Transverse colon (tissue), 4 donors: ENCODE data around the gene LZTFL1. TPM values are rescaled to one million over a fixed set of nuclear protein-coding genes. Genes with fewer than 3 reads are reported as not detected.

Experiments used
- DNase-seq: peaks from one replicate; pipeline ENCODE4 v3.0.0-alpha.2; 2019
- H3K27ac ChIP-seq, 4 donors: fragments of 200-600 bp; sonication (generic); 2 replicates each; pipeline ENCODE4 v1.5.1; 2016 to 2018; ENCODE audit warnings: inconsistent platforms in 4 of 4
- H3K27me3 ChIP-seq: fragments of 200-600 bp; sonication (generic); 2 replicates; pipeline ENCODE4 v1.5.1; 2017; ENCODE audit warnings: inconsistent platforms
- H3K36me3 ChIP-seq, 4 donors: fragments of 200-600 bp; sonication (generic); 2 replicates each; pipeline ENCODE4 v1.5.1; 2017 to 2019; ENCODE audit warnings: inconsistent platforms in 4 of 4
- H3K4me1 ChIP-seq, 4 donors: fragments of 200-600 bp; sonication (generic); 2 replicates each; pipeline ENCODE4 v1.5.1; 2017 to 2020; ENCODE audit warnings: inconsistent platforms in 4 of 4
- H3K4me3 ChIP-seq, 4 donors: fragments of 200-600 bp; sonication (generic); 1 replicate in 1 of 4; 2 replicates in 3 of 4; pipeline versions ENCODE4 v1.5.1 to v1.6.1; 2017 to 2019; ENCODE audit warnings: inconsistent platforms in 4 of 4
- H3K9me3 ChIP-seq, 2 donors: fragments of 200-600 bp; sonication (generic); 2 replicates each; pipeline ENCODE4 v1.5.1; 2017 to 2019; ENCODE audit warnings: inconsistent platforms in 2 of 2
- EP300 ChIP-seq: sonication (generic); formaldehyde crosslinking; IDR thresholded peaks from one replicate; pipeline ENCODE4 v1.6.1; 2017; ENCODE audit warnings: antibody characterized with exemption, low read depth
- POLR2A ChIP-seq: fragments of 450-650 bp; IDR thresholded peaks from one replicate; pipeline ENCODE4 v1.6.1; 2016; ENCODE audit warnings: antibody characterized with exemption, mild to moderate bottlenecking, moderate library complexity
- POLR2AphosphoS5 ChIP-seq, 3 donors: sonication (generic); formaldehyde crosslinking; IDR thresholded peaks; one replicate each; pipeline ENCODE4 v1.6.1; 2016; ENCODE audit warnings: antibody characterized with exemption in 3 of 3
- WGBS, 2 donors: methylation state at CpG; one replicate each; pipeline ENCODE4 v1.1.5; 2018; ENCODE audit warnings: low coverage in 1 of 2; 5-methylcytosine and 5-hydroxymethylcytosine counted together
- in situ Hi-C, 4 donors: fragments of 200-750 bp; cut with MboI; loops; one replicate each; pipeline versions ENCODE4 v1.15.0 to v1.15.1; 2017; ENCODE audit warnings: low sequenced_read_pairs in 3 of 4, low pct_ligation_motif_present in 1 of 4, low pct_unique_long_range_greater_than_20kb in 1 of 4
- intact Hi-C: fragments of 100-400 bp; cut with DNase I; formaldehyde crosslinking; loops from one replicate; pipeline ENCODE4 v1.15.1; 2023; ENCODE audit warnings: low total_unique reads
- total RNA-seq, 4 donors: library from RNA; depleted of rRNA; stranded (reverse); fragments of >200 nt; gene quantifications; one replicate each; pipeline ENCODE4 v1.1.0, GENCODE V29; 2016
- TF ChIP-seq, protein P1 (sequence below), 5 experiments: fragments of 200-600 bp in 3 of 5; fragments of 450-650 bp in 2 of 5; sonication (generic) in 3 of 5; IDR thresholded peaks; 1 replicate in 2 of 5; 2 replicates in 3 of 5; pipeline ENCODE4 v1.5.1; 2016 to 2017; ENCODE audit warnings: antibody characterized with exemption in 5 of 5, inconsistent platforms in 3 of 5, mild to moderate bottlenecking in 2 of 5, moderate library complexity in 1 of 5

The LZTFL1 gene
- total RNA-seq, 4 donors from 2014 or later: 3.7 to 10.3 (median 7.8) TPM

DNA sequence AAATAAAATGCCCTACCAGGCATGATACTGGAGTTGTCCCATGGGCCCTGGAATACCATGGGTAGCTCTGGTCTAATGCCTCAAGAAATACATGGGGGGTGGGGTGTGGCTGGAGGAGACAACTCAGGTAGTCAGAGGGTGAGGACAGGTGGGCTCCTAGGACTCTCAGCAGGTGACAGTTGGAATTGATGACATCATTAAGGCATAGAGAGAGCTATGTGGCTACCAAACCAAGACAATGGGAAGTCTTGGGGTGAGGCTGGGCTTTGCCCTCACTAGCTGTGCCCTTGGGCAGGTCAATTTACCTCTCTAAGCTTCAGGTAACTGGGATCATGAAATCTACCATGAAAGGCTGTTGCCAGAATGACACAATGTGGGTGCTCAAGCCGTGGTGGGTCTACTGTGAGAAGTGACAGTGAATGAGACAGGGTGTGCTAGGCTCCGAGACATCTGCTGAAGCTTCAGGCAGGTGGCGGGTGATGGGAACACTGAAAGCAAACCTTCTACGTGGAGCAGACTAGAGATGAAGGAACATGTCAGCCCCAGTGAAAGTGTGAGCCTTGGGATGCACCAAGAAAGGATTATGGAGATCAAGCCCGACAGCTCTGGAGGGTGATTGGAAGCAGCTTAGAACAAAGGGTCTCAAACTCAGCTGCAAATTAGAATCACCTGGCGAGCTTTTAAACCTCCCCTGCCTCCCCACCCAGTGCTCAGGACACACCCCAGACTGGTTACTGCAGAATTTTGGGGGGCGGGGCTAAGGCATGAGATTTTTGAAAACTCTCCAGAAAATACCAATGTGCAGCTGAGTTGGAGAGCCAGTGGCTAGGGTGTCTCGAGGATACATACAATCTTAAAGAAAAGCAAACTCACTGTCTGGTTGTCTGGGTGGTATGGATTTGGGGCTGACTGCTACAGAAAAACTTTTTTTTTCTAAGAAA, 67.1 kb downstream of the LZTFL1 start:
- DNase-seq: no peak
- 80 to 100% methylated on average over 1 to 8 of the region's 8 CpGs for WGBS, 2 donors
- H3K4me3 ChIP-seq: no peak overlapping the region
- H3K36me3 ChIP-seq: no peaks in the 10 kb centered on the region
- peak overlapping the region in 1 of 4 donors; percentile 62 for H3K27ac ChIP-seq
- peaks cover 5 to 34% (median 10%) of the 10 kb centered on the region in 4 donors for H3K4me1 ChIP-seq
- intact Hi-C loops: no loop called here
- in situ Hi-C loops: loop anchor here in 3 of 4 donors (25.0 kb wide), 2 partner anchors 312 to 662 kb away; no protein-coding TSS in a partner anchor
- no peak for TF ChIP-seq POLR2A
- TF ChIP-seq, protein P1, sequence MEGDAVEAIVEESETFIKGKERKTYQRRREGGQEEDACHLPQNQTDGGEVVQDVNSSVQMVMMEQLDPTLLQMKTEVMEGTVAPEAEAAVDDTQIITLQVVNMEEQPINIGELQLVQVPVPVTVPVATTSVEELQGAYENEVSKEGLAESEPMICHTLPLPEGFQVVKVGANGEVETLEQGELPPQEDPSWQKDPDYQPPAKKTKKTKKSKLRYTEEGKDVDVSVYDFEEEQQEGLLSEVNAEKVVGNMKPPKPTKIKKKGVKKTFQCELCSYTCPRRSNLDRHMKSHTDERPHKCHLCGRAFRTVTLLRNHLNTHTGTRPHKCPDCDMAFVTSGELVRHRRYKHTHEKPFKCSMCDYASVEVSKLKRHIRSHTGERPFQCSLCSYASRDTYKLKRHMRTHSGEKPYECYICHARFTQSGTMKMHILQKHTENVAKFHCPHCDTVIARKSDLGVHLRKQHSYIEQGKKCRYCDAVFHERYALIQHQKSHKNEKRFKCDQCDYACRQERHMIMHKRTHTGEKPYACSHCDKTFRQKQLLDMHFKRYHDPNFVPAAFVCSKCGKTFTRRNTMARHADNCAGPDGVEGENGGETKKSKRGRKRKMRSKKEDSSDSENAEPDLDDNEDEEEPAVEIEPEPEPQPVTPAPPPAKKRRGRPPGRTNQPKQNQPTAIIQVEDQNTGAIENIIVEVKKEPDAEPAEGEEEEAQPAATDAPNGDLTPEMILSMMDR (IDR thresholded peaks at IDR 0.05): no peak
- no peak for TF ChIP-seq EP300
- no peak for TF ChIP-seq POLR2AphosphoS5 (IDR thresholded peaks at IDR 0.05)
- no peaks in the 10 kb centered on the region for H3K9me3 ChIP-seq
- no peaks in the 10 kb centered on the region for H3K27me3 ChIP-seq

DNA sequence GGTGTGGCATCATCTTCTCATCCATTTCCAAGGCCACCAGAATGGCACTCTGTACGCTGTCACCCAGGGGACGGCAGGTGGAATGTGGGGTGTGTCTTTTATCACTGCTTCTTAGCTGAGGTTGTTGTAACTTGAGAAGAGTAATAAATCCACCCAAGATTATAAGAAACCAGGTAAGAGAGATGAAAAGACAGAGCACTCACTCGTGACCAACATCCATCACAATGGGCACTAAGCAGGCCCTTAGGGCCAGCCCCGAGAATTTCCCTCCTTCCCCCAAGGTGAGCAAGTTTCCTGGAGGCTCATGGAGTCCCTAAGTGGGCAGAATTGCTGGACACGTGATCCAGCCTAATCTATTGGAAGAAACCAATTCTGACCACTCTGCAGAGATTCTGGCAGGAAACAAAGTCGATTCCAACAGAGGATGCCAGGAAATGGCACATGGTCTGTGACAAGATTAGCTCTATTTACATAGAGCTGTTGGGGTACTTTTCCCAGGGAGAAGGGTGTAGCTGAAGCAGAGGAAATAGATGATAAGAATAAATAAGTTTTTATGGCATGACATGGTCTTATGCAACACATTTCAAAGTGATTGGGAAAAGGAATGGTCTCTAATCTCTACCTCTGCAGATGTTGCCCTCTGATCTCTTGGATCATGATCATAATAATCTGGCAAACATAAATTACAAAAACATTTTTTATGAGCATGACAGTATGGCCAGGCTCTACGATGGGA, 68.0 kb downstream of the LZTFL1 start:
- Histone ChIP-seq H3K27ac (peak overlapping the region; percentile 42 to 62 (median 60)), H3K36me3 (no peaks in the 10 kb centered on the region), H3K9me3 (no peaks in the 10 kb centered on the region), H3K27me3 (no peaks in the 10 kb centered on the region), H3K4me1 (peaks cover 5 to 34% (median 10%) of the 10 kb centered on the region in 4 donors), H3K4me3 (no peak overlapping the region)
- TF ChIP-seq POLR2A (no peak), POLR2AphosphoS5 (IDR thresholded peaks at IDR 0.05) (no peak), EP300 (no peak)
- TF ChIP-seq, protein P1 (IDR thresholded peaks at IDR 0.05): no peak
- in situ Hi-C loops (loop anchor here in 3 of 4 donors (25.0 kb wide), 2 partner anchors 313 to 663 kb away; no protein-coding TSS in a partner anchor), intact Hi-C loops (no loop called here)
- peak; percentile 63 for DNase-seq
- 17 to 39% methylated on average over 1 to 7 of the region's 7 CpGs for WGBS, 2 donors

Other genes with a start within 250 kb of the LZTFL1 start
- 10 to 100 TPM; 28.3 to 84.9 (median 36.0) TPM for gene LIMD1, start 247.4 kb downstream of the LZTFL1 start, total RNA-seq
- 10 to 100 TPM in 3 of 4 donors, 1 to 10 TPM in 1; 8.6 to 71.9 (median 53.8) TPM for gene SACM1L, start 152.7 kb downstream of the LZTFL1 start, total RNA-seq
- gene SLC6A20, start 45.6 kb downstream of the LZTFL1 start, total RNA-seq: under 1 TPM in 2 of 4 donors, not detected in 2; 0.32 to 0.41 TPM
- 1 to 10 TPM in 1 of 4 donors, under 1 TPM in 1, not detected in 2; 0.14 to 1.3 TPM for gene CCR9, start 44.4 kb upstream of the LZTFL1 start, total RNA-seq
- 1 to 10 TPM in 3 of 4 donors, not detected in 1; 3.3 to 9.4 (median 6.7) TPM for gene CXCR6, start 101.3 kb upstream of the LZTFL1 start, total RNA-seq
- 10 to 100 TPM; 34.5 to 40.0 (median 38.1) TPM for gene FYCO1, start 153.7 kb upstream of the LZTFL1 start, total RNA-seq
- under 1 TPM in 2 of 4 donors, not detected in 2; 0.14 to 0.32 TPM for gene XCR1, start 185.4 kb upstream of the LZTFL1 start, total RNA-seq